RCC 7860 (cell line): ENCODE measurements around the gene PRORP.
"Not testable (repeated sequence)": the region's sequence is repeated elsewhere in the genome, so short reads cannot be mapped to it uniquely, and the experiment has no call there.

Experiments used
- DNase-seq: peaks from one replicate; pipeline ENCODE4 v3.0.0-alpha.2; 2015; ENCODE audit warnings: low spot score
- FAIRE-seq: peaks from 2 replicates; lab custom pipeline; 2012; peaks lifted over from hg19 to GRCh38; lab: Jason Lieb, UNC

PRORP gene

GRCh38 chr14:35121887-35122695 is at the start of gene PRORP, which contains the start of gene PPP2R3C:
PRORP (plus strand) TSS chr14:35122552; CDS start chr14:35123246, 694 bp downstream.
PPP2R3C (minus strand) TSS chr14:35121990; CDS start chr14:35121959, 31 bp downstream.
- FAIRE-seq (no peak), DNase-seq (peak; percentile 80)

GRCh38 chr14:35073486-35073885 is 48.9 kb upstream of the PRORP start:
- DNase-seq (no peak), FAIRE-seq (no peak)

GRCh38 chr14:35078082-35078481 is 44.3 kb upstream of the PRORP start:
- no peak for FAIRE-seq
- no peak for DNase-seq

GRCh38 chr14:35079742-35080141 is 42.6 kb upstream of the PRORP start:
- FAIRE-seq (no peak), DNase-seq (no peak)

GRCh38 chr14:35083530-35084150 is 38.7 kb upstream of the PRORP start:
- FAIRE-seq = no peak
- DNase-seq = no peak

GRCh38 chr14:35085441-35085840 is 36.9 kb upstream of the PRORP start:
- no peak for FAIRE-seq
- DNase-seq = no peak

GRCh38 chr14:35088514-35088913 is 33.8 kb upstream of the PRORP start:
- FAIRE-seq (no peak), DNase-seq (no peak)

- not testable (repeated sequence) for FAIRE-seq, DNase-seq
These were observed 27.7 kb upstream of the PRORP start for GRCh38 chr14:35094645-35095044.

- no peak for DNase-seq
- no peak for FAIRE-seq
These were observed 14.5 kb upstream of the PRORP start for GRCh38 chr14:35107866-35108265.

- DNase-seq (no peak), FAIRE-seq (no peak)
These were observed 9.7 kb upstream of the PRORP start for GRCh38 chr14:35112641-35113040.

- DNase-seq (no peak), FAIRE-seq (no peak)
These were observed 8.9 kb upstream of the PRORP start for GRCh38 chr14:35113308-35113950.

- FAIRE-seq = no peak
These were observed 8.3 kb upstream of the PRORP start for GRCh38 chr14:35114036-35114435.

GRCh38 chr14:35116242-35116641 is 6.1 kb upstream of the PRORP start:
- FAIRE-seq (no peak), DNase-seq (no peak)

More at GRCh38 chr14:35114036-35114435, 8.3 kb upstream of the PRORP start:
- DNase-seq = no peak

GRCh38 chr14:35117112-35117511 is 5.2 kb upstream of the PRORP start:
- FAIRE-seq (no peak), DNase-seq (no peak)

GRCh38 chr14:35121026-35121886 is 1.1 kb upstream of the PRORP start:
- FAIRE-seq (peak; percentile 44), DNase-seq (no peak)

- DNase-seq (no peak), FAIRE-seq (no peak)
These were observed 490 bp downstream of the PRORP start for GRCh38 chr14:35122696-35123387.

- DNase-seq (no peak), FAIRE-seq (no peak)
These were observed 994 bp downstream of the PRORP start for GRCh38 chr14:35123388-35123703.

GRCh38 chr14:35124127-35124526 is 1.8 kb downstream of the PRORP start:
- no peak for FAIRE-seq
- no peak for DNase-seq

GRCh38 chr14:35133542-35134328 is 11.4 kb downstream of the PRORP start:
- DNase-seq (no peak), FAIRE-seq (no peak)
